Heart left ventricle (tissue), 16 donors: ENCODE measurements around the gene NINJ1. TPM values are rescaled to one million over a fixed set of nuclear protein-coding genes. Genes with fewer than 3 reads are reported as not detected.

Source experiments
- ATAC-seq, 4 donors: fragments of 200-7000 bp; cut with Tn5 transposase; one replicate each; pipeline ENCODE4 v1.9.1; 2020 to 2022; ENCODE audit warnings: moderate library complexity in 4 of 4, mild to moderate bottlenecking in 3 of 4, moderate number of reproducible peaks in 1 of 4
- DNase-seq, 5 donors: peaks; one replicate each; pipeline ENCODE4 v3.0.0-alpha.2; 2020
- H3K27ac ChIP-seq, 12 donors: fragments of 200-600 bp; sonication (generic) in 4 of 12; one replicate each; pipeline versions ENCODE4 v1.5.0 to v1.8.0; 2016 to 2022; ENCODE audit warnings: mild to moderate bottlenecking in 2 of 12
- H3K27me3 ChIP-seq, 9 donors: fragments of 200-600 bp; sonication (generic) in 2 of 9; one replicate each; pipeline versions ENCODE4 v1.5.1 to v1.8.0; 2016 to 2022; ENCODE audit warnings: mild to moderate bottlenecking in 3 of 9
- H3K36me3 ChIP-seq, 9 donors: fragments of 200-600 bp; sonication (generic) in 2 of 9; one replicate each; pipeline versions ENCODE4 v1.5.0 to v1.8.0; 2018 to 2022; ENCODE audit warnings: mild to moderate bottlenecking in 2 of 9
- H3K4me1 ChIP-seq, 12 donors: fragments of 200-600 bp; sonication (generic) in 4 of 12; one replicate each; pipeline versions ENCODE4 v1.5.0 to v1.8.0; 2016 to 2022; ENCODE audit warnings: mild to moderate bottlenecking in 3 of 12
- H3K4me3 ChIP-seq, 12 donors: fragments of 200-600 bp; sonication (generic) in 4 of 12; one replicate each; pipeline versions ENCODE4 v1.5.0 to v1.8.0; 2017 to 2022; ENCODE audit warnings: mild to moderate bottlenecking in 9 of 12, moderate library complexity in 4 of 12
- H3K9me3 ChIP-seq, 12 donors: fragments of 200-600 bp; sonication (generic) in 4 of 12; one replicate each; pipeline versions ENCODE4 v1.5.0 to v1.8.0; 2016 to 2022; ENCODE audit warnings: mild to moderate bottlenecking in 1 of 12
- POLR2A ChIP-seq, 2 donors: fragments of 450-650 bp; IDR thresholded peaks; one replicate each; pipeline ENCODE4 v1.6.1; 2017; ENCODE audit warnings: antibody characterized with exemption in 2 of 2, mild to moderate bottlenecking in 2 of 2, moderate library complexity in 2 of 2
- WGBS, 4 donors: extraction: QIAGEN DNeasy Blood & Tissue Kit in 2 of 4; methylation state at CpG; one replicate each; pipeline versions ENCODE4 v1.1.5 to v1.1.7; 2013 to 2018; 5-methylcytosine and 5-hydroxymethylcytosine counted together
- intact Hi-C, 10 donors: fragments of 100-400 bp; cut with DNase I; formaldehyde crosslinking; loops; one replicate each; pipeline versions ENCODE4 v1.11.1 to v1.14.2; 2022
- polyA plus RNA-seq, 2 donors: library from polyadenylated mRNA; stranded (reverse); fragments of 200-250 nt; gene quantifications; one replicate each; pipeline ENCODE4 v1.2.3, GENCODE V29; 2013
- total RNA-seq, 9 donors: library from RNA; depleted of rRNA in 2 of 9; stranded (reverse); fragments of >200 nt in 2 of 9; fragmentation: NEBNext Ultra II Directional in 3 of 9; extraction: Animal tissue kit (Norgen Biotek cat#: 25700) in 3 of 9; gene quantifications; one replicate each; pipeline versions ENCODE4 v1.1.0 to v1.2.4, GENCODE V29; 2016 to 2023
- TF ChIP-seq, protein P1 (sequence below), 12 donors: fragments of 200-600 bp; sonication (generic) in 4 of 12; IDR thresholded peaks; one replicate each; pipeline versions ENCODE4 v1.5.0 to v1.8.0; 2018 to 2022; ENCODE audit warnings: antibody characterized with exemption in 12 of 12, mild to moderate bottlenecking in 5 of 12
- donor health status: ischemic (EF 13 %, LVEDD 7.1; RV severe dilation, severe dysfunction).
- donor health status: healthy with polysubstance abuse.
- donor health status: DM: no; HTN: yes; CAD: no.
- donor health status: DM: no; HTN: no; CAD: no.
- donor health status: ischemic (EF 25% LVEDD 6.9; RV normal size, moderate dysfunction).
- donor health status: ischemic (EF 25% LVEDD 5.7; RV mildly dilated, moderate dysfunction).
- donor health status: healthy.
- donor health status: DM: yes; HTN: yes; CAD: no.
- donor health status: ischemic (EF 35%, LVEDD 5.7; RV mildly dilated, moderate dysfunction).
- donor health status: nonischemic (EF 11% LVEDD 7.7; RV severe dilation, severe dysfunction).
- donor health status: DM: yes; HTN: yes; CAD: no.
- donor health status: PGD.
- donor health status: ischemic (EF 29% LVEDD 5.4; RV normal size, mild dysfunction).
- donor health status: nonischemic (EF 23%, LVEDD 6.1; RV moderate dilation, normal function).

NINJ1 gene
- total and polyA plus RNA-seq, 11 donors, result 42.2 to 96.1 (median 52.9) TPM

DNA sequence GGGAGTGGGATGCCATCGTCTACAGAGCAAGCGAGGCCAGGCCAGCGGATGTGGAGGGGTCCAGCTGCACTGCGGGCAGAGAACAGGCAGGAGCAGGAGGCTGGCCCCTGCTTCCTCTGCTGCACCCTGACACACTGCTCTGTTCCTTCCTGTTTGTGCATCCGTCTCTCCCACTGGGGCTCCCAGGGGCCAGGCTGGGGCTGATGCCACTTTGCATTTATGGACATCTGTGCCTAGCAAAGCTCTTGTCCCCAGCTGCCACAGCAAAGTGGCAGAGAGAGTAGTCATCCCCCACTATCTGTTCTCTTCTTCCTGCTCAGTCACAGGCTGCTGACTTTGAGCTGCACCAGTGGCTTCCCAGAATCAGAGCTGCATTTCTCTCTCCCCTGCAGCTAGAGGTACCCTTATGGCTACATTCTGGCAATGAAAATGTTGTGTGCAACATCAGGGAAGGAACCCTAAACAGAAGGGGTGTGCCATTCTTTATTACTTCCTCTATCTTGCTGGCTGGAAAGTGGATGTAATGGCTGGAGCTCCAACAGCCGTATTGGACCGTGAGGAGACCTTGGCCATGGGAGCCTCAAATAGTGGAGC is 4.2 kb upstream of the NINJ1 start:
- Histone ChIP-seq H3K27ac (no peak overlapping the region), H3K9me3 (peaks cover 0 to 5% (median 0%) of the 10 kb centered on the region in 12 donors), H3K36me3 (no peaks in the 10 kb centered on the region), H3K4me1 (peaks cover 0 to 22% (median 9%) of the 10 kb centered on the region in 12 donors), H3K4me3 (no peak overlapping the region), H3K27me3 (no peaks in the 10 kb centered on the region)
- DNase-seq (no peak), ATAC-seq (no peak)
- 72 to 87% (median 79%) methylated on average over 5 to 7 of the region's 7 CpGs for WGBS, 4 donors
- TF ChIP-seq, protein P1, sequence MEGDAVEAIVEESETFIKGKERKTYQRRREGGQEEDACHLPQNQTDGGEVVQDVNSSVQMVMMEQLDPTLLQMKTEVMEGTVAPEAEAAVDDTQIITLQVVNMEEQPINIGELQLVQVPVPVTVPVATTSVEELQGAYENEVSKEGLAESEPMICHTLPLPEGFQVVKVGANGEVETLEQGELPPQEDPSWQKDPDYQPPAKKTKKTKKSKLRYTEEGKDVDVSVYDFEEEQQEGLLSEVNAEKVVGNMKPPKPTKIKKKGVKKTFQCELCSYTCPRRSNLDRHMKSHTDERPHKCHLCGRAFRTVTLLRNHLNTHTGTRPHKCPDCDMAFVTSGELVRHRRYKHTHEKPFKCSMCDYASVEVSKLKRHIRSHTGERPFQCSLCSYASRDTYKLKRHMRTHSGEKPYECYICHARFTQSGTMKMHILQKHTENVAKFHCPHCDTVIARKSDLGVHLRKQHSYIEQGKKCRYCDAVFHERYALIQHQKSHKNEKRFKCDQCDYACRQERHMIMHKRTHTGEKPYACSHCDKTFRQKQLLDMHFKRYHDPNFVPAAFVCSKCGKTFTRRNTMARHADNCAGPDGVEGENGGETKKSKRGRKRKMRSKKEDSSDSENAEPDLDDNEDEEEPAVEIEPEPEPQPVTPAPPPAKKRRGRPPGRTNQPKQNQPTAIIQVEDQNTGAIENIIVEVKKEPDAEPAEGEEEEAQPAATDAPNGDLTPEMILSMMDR (IDR thresholded peaks at IDR 0.05), result no peak
- intact Hi-C loops, result loop anchor here in 2 of 10 donors (2.0 to 10.0 kb wide), 2 partner anchors 19 to 317 kb away; partner anchors contain the start of genes FAM120A (in 1 of the 2) and FAM120AOS (in 1 of the 2)

DNA sequence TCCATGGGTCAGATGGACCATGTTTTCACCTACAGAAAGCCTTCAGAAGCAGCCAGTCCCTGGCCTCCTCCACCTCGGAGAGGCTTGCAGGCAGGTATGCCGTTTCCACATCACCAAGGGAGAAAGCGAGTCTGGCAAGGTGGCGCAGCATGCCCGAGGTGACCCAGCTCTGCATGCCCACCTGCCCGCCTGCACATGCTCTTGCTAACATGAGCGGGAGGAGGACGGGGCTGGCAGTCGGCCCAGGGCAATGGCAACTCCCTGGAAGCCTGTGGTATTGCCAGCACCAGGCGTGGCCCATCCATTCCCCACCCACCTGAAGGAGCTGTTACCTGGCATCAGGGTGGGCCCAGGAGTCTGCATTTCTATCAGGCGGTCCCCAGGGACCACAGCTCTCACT is 3.3 kb upstream of the NINJ1 start:
- WGBS, 4 donors, result 91 to 95% (median 94%) methylated on average over 9 to 11 of the region's 11 CpGs
- no peak for TF ChIP-seq POLR2A (IDR thresholded peaks at IDR 0.05)
- TF ChIP-seq, protein P1 (IDR thresholded peaks at IDR 0.05), result no peak

DNA sequence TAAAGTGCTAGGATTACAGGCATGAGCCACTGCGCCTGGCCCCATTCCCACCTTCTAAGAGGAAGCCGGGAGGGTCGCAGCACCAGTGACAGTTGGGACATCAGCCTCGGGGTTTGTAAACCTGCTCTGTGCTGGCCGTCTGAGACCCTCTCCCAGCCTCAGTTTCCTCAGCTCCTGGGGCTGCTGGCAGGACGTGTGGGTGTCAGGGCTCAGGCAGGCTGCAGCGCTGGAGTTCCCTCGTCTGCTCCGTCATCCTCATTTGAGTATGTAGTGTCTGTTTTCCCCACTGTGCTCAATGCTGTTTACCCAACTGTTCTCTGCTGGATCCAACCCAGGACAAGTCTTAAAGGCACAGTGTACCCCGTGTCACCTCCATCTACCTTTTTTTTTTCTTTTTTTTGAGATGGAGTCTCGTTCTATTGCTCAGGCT is 2.0 kb upstream of the NINJ1 start:
- Histone ChIP-seq H3K27ac (no peak overlapping the region), H3K4me3 (no peak overlapping the region), H3K4me1 (peaks cover 0 to 45% (median 31%) of the 10 kb centered on the region in 12 donors), H3K36me3 (no peaks in the 10 kb centered on the region), H3K27me3 (no peaks in the 10 kb centered on the region), H3K9me3 (peaks cover 0 to 5% (median 0%) of the 10 kb centered on the region in 12 donors)
- TF ChIP-seq, protein P1 (IDR thresholded peaks at IDR 0.05), result no peak
- no peak for TF ChIP-seq POLR2A (IDR thresholded peaks at IDR 0.05)
- no peak for ATAC-seq
- intact Hi-C loops, result loop anchor here in 1 of 10 donors (10.0 kb wide), 1 partner anchor 319 kb away; the partner anchor contains the start of genes FAM120A and FAM120AOS
- 58 to 68% (median 59%) methylated on average over 11 of the region's 11 CpGs for WGBS, 4 donors
- DNase-seq, result no peak

More for the DNA sequence above, 3.3 kb upstream of the NINJ1 start:
- Histone ChIP-seq H3K27me3 (no peaks in the 10 kb centered on the region), H3K4me1 (peaks cover 0 to 31% (median 18%) of the 10 kb centered on the region in 12 donors), H3K27ac (no peak overlapping the region), H3K4me3 (no peak overlapping the region), H3K9me3 (peaks cover 0 to 5% (median 0%) of the 10 kb centered on the region in 12 donors), H3K36me3 (no peaks in the 10 kb centered on the region)
- intact Hi-C loops, result loop anchor here in 1 of 10 donors (10.0 kb wide), 1 partner anchor 317 kb away; the partner anchor contains the start of genes FAM120A and FAM120AOS
- ATAC-seq, result no peak
- DNase-seq, result no peak

DNA sequence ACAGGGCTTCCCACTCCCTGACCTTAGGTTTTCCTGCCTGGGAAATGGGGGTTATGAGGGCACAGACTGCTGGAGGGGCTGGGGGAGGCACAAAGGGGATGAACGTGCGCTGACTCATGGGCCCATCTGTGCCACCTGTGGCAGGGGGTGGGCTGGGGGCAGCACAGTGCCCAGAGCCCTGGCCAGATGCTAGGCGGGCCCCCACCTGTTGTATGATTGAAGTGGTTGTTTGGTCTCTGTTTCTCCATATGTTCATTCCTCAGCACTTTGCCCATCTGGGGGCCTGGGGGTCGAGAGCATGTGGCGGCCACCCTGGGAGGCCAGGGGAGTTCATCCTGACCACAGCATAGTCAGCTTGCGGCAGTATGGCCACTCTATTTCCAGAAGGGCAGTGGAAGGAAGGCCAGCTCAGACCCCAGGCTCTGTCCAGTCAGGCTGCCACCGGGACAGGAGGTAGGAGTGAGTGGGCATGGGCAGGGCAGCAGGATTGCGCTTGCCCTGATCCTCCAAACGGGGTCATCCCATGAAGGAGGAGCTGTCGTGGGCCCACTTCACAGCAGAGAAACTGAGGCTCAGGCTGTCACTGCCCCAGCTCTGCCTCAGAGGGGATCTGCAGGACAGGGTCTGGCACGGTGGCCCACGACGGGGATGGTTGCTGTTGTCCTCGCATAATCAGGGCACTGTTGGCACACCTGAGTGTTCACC is 841 bp upstream of the NINJ1 start:
- peaks cover 0 to 5% (median 0%) of the 10 kb centered on the region in 12 donors for H3K9me3 ChIP-seq
- DNase-seq (no peak), ATAC-seq (no peak)
- peak overlapping the region; percentile 69 to 98 (median 86) for H3K4me3 ChIP-seq
- TF ChIP-seq, protein P1 (IDR thresholded peaks at IDR 0.05), result no peak
- no peak for TF ChIP-seq POLR2A (IDR thresholded peaks at IDR 0.05)
- WGBS, 4 donors, result 85 to 92% (median 86%) methylated on average over 6 to 14 of the region's 14 CpGs
- peaks cover 0 to 4% (median 0%) of the 10 kb centered on the region in 9 donors for H3K36me3 ChIP-seq
- H3K27me3 ChIP-seq, result no peaks in the 10 kb centered on the region
- H3K4me1 ChIP-seq, result peaks cover 2 to 56% (median 41%) of the 10 kb centered on the region in 12 donors
- H3K27ac ChIP-seq, result peak overlapping the region in 11 of 12 donors; percentile 92 to 97 (median 95)
- intact Hi-C loops, result loop anchor here in 3 of 10 donors (5.0 to 10.0 kb wide), 2 partner anchors 38 to 320 kb away; partner anchors contain the start of genes CARD19 (in 2 of the 3), FAM120A (in 1 of the 3) and FAM120AOS (in 1 of the 3)
